Raji (cell line): Measurements from ENCODE around the gene TRPM3.

Experiments
- POLR2A ChIP-seq: IDR thresholded peaks from 2 replicates; pipeline ENCODE4 v1.6.1; 2011; ENCODE audit warnings: low read depth, low read length, control low read depth; ENCODE audit not compliant: insufficient read depth

Gene TRPM3

GRCh38 chr9:70947511-70947910, 173.9 kb downstream of the TRPM3 start:
- no peak for TF ChIP-seq POLR2A

GRCh38 chr9:70947086-70947485, 174.3 kb downstream of the TRPM3 start:
- TF ChIP-seq POLR2A, result no peak

GRCh38 chr9:70945301-70945700, 176.1 kb downstream of the TRPM3 start:
- TF ChIP-seq POLR2A, result no peak

- no peak for TF ChIP-seq POLR2A
These were observed 180.2 kb downstream of the TRPM3 start for GRCh38 chr9:70941191-70941590.

- no peak for TF ChIP-seq POLR2A
These were observed 180.8 kb downstream of the TRPM3 start for GRCh38 chr9:70940605-70941004.

- no peak for TF ChIP-seq POLR2A
These were observed 184.9 kb downstream of the TRPM3 start for GRCh38 chr9:70936536-70936935.

GRCh38 chr9:70935856-70936255, 185.6 kb downstream of the TRPM3 start:
- TF ChIP-seq POLR2A, result no peak

- TF ChIP-seq POLR2A, result no peak
These were observed 186.8 kb downstream of the TRPM3 start for GRCh38 chr9:70934642-70935041.

- no peak for TF ChIP-seq POLR2A
These were observed 188.1 kb downstream of the TRPM3 start for GRCh38 chr9:70933321-70933720.

GRCh38 chr9:70932097-70932496, 189.3 kb downstream of the TRPM3 start:
- TF ChIP-seq POLR2A, result no peak

GRCh38 chr9:70927530-70927929, 193.9 kb downstream of the TRPM3 start:
- no peak for TF ChIP-seq POLR2A

GRCh38 chr9:70924895-70925547, 196.4 kb downstream of the TRPM3 start:
- TF ChIP-seq POLR2A, result no peak

- TF ChIP-seq POLR2A, result no peak
These were observed 197.0 kb downstream of the TRPM3 start for GRCh38 chr9:70924380-70924779.

GRCh38 chr9:70923961-70924360, 197.5 kb downstream of the TRPM3 start:
- no peak for TF ChIP-seq POLR2A

GRCh38 chr9:70921136-70921535, 200.3 kb downstream of the TRPM3 start:
- TF ChIP-seq POLR2A, result no peak

GRCh38 chr9:70917277-70917676, 204.1 kb downstream of the TRPM3 start:
- no peak for TF ChIP-seq POLR2A

- TF ChIP-seq POLR2A, result no peak
These were observed 209.6 kb downstream of the TRPM3 start for GRCh38 chr9:70911791-70912190.
